OCI-LY7 (cell line): ENCODE results near the gene PSMC3IP. TPM values are rescaled to one million over a fixed set of nuclear protein-coding genes. Genes with fewer than 3 reads are reported as not detected.

Experiments used
- BruUV-seq: library from RNA; stranded (reverse); fragments of 400-500 nt; replicated peaks from 2 replicates; lab custom pipeline; 2021; lab: Mats Ljungman, UMichigan
- CTCF ChIA-PET: fragments of 300-600 bp; sonication (Branson Sonifier 250); formaldehyde crosslinking; loops from one replicate; lab custom pipeline; 2022; ENCODE audit warnings: antibody characterized with exemption; ENCODE audit not compliant: unreplicated experiment; lab: Charles Lee
- POLR2A ChIA-PET: fragments of 300-600 bp; sonication (Branson Sonifier 250); formaldehyde crosslinking; loops from one replicate; lab custom pipeline; 2022; ENCODE audit warnings: antibody characterized with exemption; lab: Charles Lee
- DNase-seq: peaks from one replicate; pipeline ENCODE4 v3.0.0-alpha.2; 2015; ENCODE audit warnings: low spot score
- H2AFZ ChIP-seq: fragments of 200-600 bp; sonication (generic), shearing (Covaris generic); 2 replicates; pipeline ENCODE4 v1.6.1; 2014; ENCODE audit warnings: mild to moderate bottlenecking, antibody characterized with exemption, low read length, moderate library complexity
- H3K27ac ChIP-seq: fragments of 200-600 bp; sonication (generic); 2 replicates; pipeline ENCODE4 v1.5.1; 2014; ENCODE audit warnings: mixed run types, low read depth, mild to moderate bottlenecking, moderate library complexity, low read length, inconsistent platforms; ENCODE audit not compliant: poor library complexity, severe bottlenecking
- H3K36me3 ChIP-seq: fragments of 200-600 bp; sonication (generic); 2 replicates; pipeline ENCODE4 v1.6.1; 2014; ENCODE audit warnings: mild to moderate bottlenecking, antibody characterized with exemption, low read length, moderate library complexity, mixed read lengths; ENCODE audit not compliant: insufficient read depth
- H3K4me1 ChIP-seq: fragments of 200-600 bp; sonication (generic); 2 replicates; pipeline ENCODE4 v1.5.1; 2014; ENCODE audit warnings: mild to moderate bottlenecking, low read length; ENCODE audit not compliant: insufficient read depth, poor library complexity, severe bottlenecking
- H3K4me2 ChIP-seq: fragments of 200-600 bp; sonication (generic); 2 replicates; pipeline ENCODE4 v1.6.1; 2014; ENCODE audit warnings: mild to moderate bottlenecking, low read length
- H3K4me3 ChIP-seq: fragments of 200-600 bp; sonication (generic); 2 replicates; pipeline ENCODE4 v1.5.1; 2014; ENCODE audit warnings: mild to moderate bottlenecking, low read depth, low read length; ENCODE audit not compliant: poor library complexity, severe bottlenecking
- H3K79me2 ChIP-seq: fragments of 200-600 bp; sonication (generic); 2 replicates; pipeline ENCODE4 v1.6.1; 2016; ENCODE audit warnings: low read depth, mild to moderate bottlenecking, low read length, moderate library complexity, mixed read lengths; ENCODE audit not compliant: insufficient read depth
- H3K9me2 ChIP-seq: fragments of 200-600 bp; sonication (generic); 2 replicates; pipeline ENCODE4 v1.6.1; 2016; ENCODE audit warnings: mild to moderate bottlenecking, low read length, mixed read lengths; ENCODE audit not compliant: insufficient read depth
- H3K9me3 ChIP-seq: fragments of 200-600 bp; sonication (generic); 2 replicates; pipeline ENCODE4 v1.6.1; 2014; ENCODE audit warnings: mild to moderate bottlenecking, mixed run types, low read length, mixed read lengths
- H4K20me1 ChIP-seq: fragments of 200-600 bp; sonication (generic); 2 replicates; pipeline ENCODE4 v1.6.1; 2014; ENCODE audit warnings: mild to moderate bottlenecking, antibody characterized with exemption, low read length, moderate library complexity, mixed read lengths; ENCODE audit not compliant: insufficient read depth
- EZH2phosphoT487 ChIP-seq: fragments of 200-600 bp; sonication (generic); IDR thresholded peaks from 2 replicates; pipeline ENCODE4 v1.6.1; 2018; ENCODE audit warnings: low read depth, borderline replicate concordance, mild to moderate bottlenecking, mixed run types, antibody characterized with exemption, low read length, moderate library complexity, mixed read lengths
- intact Hi-C: fragments of 100-400 bp; cut with micrococcal nuclease; formaldehyde crosslinking; loops from one replicate; pipeline ENCODE4 v1.10.0; 2022; ENCODE audit not compliant: unreplicated experiment
- total RNA-seq, 2 experiments: library from RNA; depleted of rRNA in 1 of 2; stranded (reverse); fragments of >200 nt in 1 of 2; shearing (Covaris generic) in 1 of 2; gene quantifications; 2 replicates each; pipeline ENCODE4 v1.2.3, GENCODE V29; 2014 to 2022
- TF ChIP-seq, protein P1 (sequence below): fragments of 200-600 bp; sonication (generic); conservative IDR thresholded peaks from 2 replicates; pipeline ENCODE4 v1.5.1; 2014; ENCODE audit warnings: mild to moderate bottlenecking, antibody characterized with exemption, low read length, moderate library complexity, mixed read lengths

The PSMC3IP gene
- total RNA-seq, 2 experiments from 2014 or later, result 27.3 to 36.4 TPM

DNA sequence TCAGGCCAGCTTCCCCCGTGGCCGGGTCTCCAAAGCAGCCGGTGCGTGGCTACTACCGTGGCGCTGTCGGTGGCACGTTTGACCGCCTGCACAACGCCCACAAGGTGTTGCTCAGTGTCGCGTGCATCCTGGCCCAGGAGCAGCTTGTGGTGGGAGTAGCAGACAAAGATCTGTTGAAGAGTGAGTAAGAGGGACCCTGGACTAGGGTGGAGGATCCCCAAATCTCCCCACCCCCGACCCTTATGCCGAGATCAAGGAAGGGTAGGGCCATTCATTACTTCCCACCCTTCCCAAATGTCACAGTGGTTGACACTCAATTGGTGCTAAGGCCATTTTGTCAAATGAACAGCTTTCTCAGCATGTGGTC lies 14.4 kb downstream of the PSMC3IP start:
- H3K4me2 ChIP-seq, result peak overlapping the region; percentile 73

DNA sequence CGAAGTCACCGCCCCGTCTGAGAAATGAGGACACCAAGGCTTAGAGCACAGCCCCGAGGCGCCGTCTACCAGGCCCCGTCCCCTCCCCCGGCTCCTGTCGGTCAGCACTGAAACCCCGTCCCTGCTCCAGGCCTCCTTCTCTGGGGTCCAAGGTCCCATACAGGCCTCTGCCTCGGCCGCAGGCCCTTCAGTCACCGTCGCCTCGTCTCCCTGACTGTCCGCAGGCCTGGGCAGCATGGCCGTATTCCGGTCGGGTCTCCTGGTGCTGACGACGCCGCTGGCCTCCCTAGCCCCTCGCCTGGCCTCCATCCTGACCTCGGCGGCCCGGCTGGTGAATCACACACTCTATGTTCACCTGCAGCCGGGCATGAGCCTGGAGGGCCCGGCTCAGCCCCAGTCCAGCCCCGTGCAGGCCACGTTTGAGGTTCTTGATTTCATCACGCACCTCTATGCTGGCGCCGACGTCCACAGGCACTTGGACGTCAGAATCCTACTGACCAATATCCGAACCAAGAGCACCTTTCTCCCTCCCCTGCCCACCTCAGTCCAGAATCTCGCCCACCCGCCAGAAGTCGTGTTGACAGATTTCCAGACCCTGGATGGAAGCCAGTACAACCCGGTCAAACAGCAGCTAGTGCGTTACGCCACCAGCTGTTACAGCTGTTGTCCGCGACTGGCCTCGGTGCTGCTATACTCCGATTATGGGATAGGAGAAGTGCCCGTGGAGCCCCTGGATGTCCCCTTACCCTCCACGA lies 15.0 kb downstream of the PSMC3IP start:
- H3K27ac ChIP-seq, result peak overlapping the region; percentile 55
- H3K36me3 ChIP-seq, result peaks cover 41% of the 10 kb centered on the region
- ChIA-PET CTCF (interaction anchor here (0.6 kb wide), 1 partner anchor 16 kb away, joined by 3 read pairs; no protein-coding TSS in a partner anchor), POLR2A (no interaction called here)
- TSS peak; percentile 79 for BruUV-seq
- TF ChIP-seq EZH2phosphoT487, result no peak
- TF ChIP-seq, protein P1, sequence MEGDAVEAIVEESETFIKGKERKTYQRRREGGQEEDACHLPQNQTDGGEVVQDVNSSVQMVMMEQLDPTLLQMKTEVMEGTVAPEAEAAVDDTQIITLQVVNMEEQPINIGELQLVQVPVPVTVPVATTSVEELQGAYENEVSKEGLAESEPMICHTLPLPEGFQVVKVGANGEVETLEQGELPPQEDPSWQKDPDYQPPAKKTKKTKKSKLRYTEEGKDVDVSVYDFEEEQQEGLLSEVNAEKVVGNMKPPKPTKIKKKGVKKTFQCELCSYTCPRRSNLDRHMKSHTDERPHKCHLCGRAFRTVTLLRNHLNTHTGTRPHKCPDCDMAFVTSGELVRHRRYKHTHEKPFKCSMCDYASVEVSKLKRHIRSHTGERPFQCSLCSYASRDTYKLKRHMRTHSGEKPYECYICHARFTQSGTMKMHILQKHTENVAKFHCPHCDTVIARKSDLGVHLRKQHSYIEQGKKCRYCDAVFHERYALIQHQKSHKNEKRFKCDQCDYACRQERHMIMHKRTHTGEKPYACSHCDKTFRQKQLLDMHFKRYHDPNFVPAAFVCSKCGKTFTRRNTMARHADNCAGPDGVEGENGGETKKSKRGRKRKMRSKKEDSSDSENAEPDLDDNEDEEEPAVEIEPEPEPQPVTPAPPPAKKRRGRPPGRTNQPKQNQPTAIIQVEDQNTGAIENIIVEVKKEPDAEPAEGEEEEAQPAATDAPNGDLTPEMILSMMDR, result peak; percentile 25; the same call in 1 of the 2 replicates
- no peaks in the 10 kb centered on the region for H3K9me3 ChIP-seq
- H3K79me2 ChIP-seq, result peaks cover 29% of the 10 kb centered on the region
- DNase-seq, result no peak
- peak overlapping the region; percentile 73 for H3K4me2 ChIP-seq
- peak overlapping the region; percentile 81; the same call in 1 of the 2 replicates for H2AFZ ChIP-seq
- intact Hi-C loops, result no loop called here
- H3K9me2 ChIP-seq, result no peaks in the 10 kb centered on the region
- H3K4me1 ChIP-seq, result peaks cover 34% of the 10 kb centered on the region
- peak overlapping the region; percentile 82 for H3K4me3 ChIP-seq
- no peaks in the 10 kb centered on the region for H4K20me1 ChIP-seq

More for the DNA sequence above, 14.4 kb downstream of the PSMC3IP start:
- H2AFZ ChIP-seq, result no peak overlapping the region
- POLR2A ChIA-PET, result interaction anchor here (1.2 kb wide), 1 partner anchor 15 kb away, joined by 3 read pairs; the partner anchor contains the start of gene PSMC3IP
- H3K27ac ChIP-seq, result peak overlapping the region; percentile 55
- H3K9me3 ChIP-seq, result no peaks in the 10 kb centered on the region
- H3K4me3 ChIP-seq, result peak overlapping the region; percentile 82
- no peaks in the 10 kb centered on the region for H3K9me2 ChIP-seq
- no peaks in the 10 kb centered on the region for H4K20me1 ChIP-seq
- peaks cover 35% of the 10 kb centered on the region for H3K79me2 ChIP-seq
- TF ChIP-seq EZH2phosphoT487, result no peak
- TF ChIP-seq, protein P1, result no peak; the same call in 1 of the 2 replicates
- BruUV-seq, result no TSS peak
- H3K4me1 ChIP-seq, result peaks cover 39% of the 10 kb centered on the region
- intact Hi-C loops, result no loop called here
- CTCF ChIA-PET, result interaction anchor here (0.6 kb wide), 1 partner anchor 16 kb away, joined by 3 read pairs; no protein-coding TSS in a partner anchor
- H3K36me3 ChIP-seq, result peaks cover 44% of the 10 kb centered on the region
- DNase-seq, result peak; percentile 55
